ENCODE measurements around the gene APOBEC3H. TPM values are rescaled to one million over a fixed set of nuclear protein-coding genes. Genes with fewer than 3 reads are reported as not detected.

APOBEC3H gene
- total and polyA plus RNA-seq, 9 of the 15 experiments (the other 6 are each of a cell fraction or from before 2014, with no cell fraction given): 0.10 to 0.21 TPM; not detected in 7

DNA sequence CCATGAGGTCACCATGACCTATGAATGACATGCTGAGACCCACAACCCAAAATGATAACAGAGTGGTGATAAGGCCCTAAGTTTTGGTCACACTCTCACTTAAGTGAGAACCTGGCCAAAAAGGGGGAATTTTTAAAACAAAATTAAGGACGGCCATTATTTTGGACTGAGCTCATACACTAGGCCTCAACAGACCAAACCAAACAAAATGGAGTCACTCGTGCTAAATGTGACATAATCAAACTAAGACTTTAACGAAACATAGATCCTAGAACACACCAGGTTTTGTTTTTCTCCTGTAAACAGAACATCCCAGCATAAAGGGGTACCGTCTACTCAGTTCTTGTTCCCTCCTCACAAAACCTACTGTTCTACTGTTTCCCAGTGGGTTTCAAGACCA, 11.4 kb downstream of the APOBEC3H start (continued):
- peak; percentile 85; the same call in 1 of the 2 replicates for TF ChIP-seq ZNF76 (CRISPR knock-in tag; IDR thresholded peaks at IDR 0.05; ENCODE audit: borderline replicate concordance)
- TF ChIP-seq CHD2 (IDR thresholded peaks at IDR 0.05; ENCODE audit: low read depth, low read length): no peak
- peak; percentile 80; the same call in 1 of the 2 replicates for TF ChIP-seq HIVEP1 (CRISPR knock-in tag; IDR thresholded peaks at IDR 0.05)
- TF ChIP-seq DDX20 (tag; IDR thresholded peaks at IDR 0.05; ENCODE audit: low read depth): peak; percentile 94
- peak; percentile 84; the same call in 1 of the 2 replicates for TF ChIP-seq ZNF589 (CRISPR knock-in tag; IDR thresholded peaks at IDR 0.05; ENCODE audit: low read depth)
- TF ChIP-seq, protein P1, sequence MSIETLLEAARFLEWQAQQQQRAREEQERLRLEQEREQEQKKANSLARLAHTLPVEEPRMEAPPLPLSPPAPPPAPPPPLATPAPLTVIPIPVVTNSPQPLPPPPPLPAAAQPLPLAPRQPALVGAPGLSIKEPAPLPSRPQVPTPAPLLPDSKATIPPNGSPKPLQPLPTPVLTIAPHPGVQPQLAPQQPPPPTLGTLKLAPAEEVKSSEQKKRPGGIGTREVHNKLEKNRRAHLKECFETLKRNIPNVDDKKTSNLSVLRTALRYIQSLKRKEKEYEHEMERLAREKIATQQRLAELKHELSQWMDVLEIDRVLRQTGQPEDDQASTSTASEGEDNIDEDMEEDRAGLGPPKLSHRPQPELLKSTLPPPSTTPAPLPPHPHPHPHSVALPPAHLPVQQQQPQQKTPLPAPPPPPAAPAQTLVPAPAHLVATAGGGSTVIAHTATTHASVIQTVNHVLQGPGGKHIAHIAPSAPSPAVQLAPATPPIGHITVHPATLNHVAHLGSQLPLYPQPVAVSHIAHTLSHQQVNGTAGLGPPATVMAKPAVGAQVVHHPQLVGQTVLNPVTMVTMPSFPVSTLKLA (conservative IDR thresholded peaks at IDR 0.05): no peak
- no peak for TF ChIP-seq NR2C2 (CRISPR knock-in tag; IDR thresholded peaks at IDR 0.05)
- TF ChIP-seq NR2C2 (tag; IDR thresholded peaks at IDR 0.05): peak; percentile 50; the same call in 1 of the 2 replicates
- peak; percentile 70 for TF ChIP-seq ZNF766 (CRISPR knock-in tag; conservative IDR thresholded peaks at IDR 0.05)
- TF ChIP-seq RBM15 (IDR thresholded peaks at IDR 0.05; ENCODE audit: insufficient read depth, low read length): no peak
- TF ChIP-seq TEAD1 (CRISPR knock-in tag; IDR thresholded peaks at IDR 0.05): peak in 1 of 2 experiments; percentile 95; a peak in 2 of 4 replicates
- TF ChIP-seq SNRNP70 (optimal IDR thresholded peaks at IDR 0.05; ENCODE audit: low read depth, low read length): no peak
- peak; percentile 79 for TF ChIP-seq SMAD4 (CRISPR knock-in tag; conservative IDR thresholded peaks at IDR 0.05)
- TF ChIP-seq, protein P2, sequence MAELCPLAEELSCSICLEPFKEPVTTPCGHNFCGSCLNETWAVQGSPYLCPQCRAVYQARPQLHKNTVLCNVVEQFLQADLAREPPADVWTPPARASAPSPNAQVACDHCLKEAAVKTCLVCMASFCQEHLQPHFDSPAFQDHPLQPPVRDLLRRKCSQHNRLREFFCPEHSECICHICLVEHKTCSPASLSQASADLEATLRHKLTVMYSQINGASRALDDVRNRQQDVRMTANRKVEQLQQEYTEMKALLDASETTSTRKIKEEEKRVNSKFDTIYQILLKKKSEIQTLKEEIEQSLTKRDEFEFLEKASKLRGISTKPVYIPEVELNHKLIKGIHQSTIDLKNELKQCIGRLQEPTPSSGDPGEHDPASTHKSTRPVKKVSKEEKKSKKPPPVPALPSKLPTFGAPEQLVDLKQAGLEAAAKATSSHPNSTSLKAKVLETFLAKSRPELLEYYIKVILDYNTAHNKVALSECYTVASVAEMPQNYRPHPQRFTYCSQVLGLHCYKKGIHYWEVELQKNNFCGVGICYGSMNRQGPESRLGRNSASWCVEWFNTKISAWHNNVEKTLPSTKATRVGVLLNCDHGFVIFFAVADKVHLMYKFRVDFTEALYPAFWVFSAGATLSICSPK (IDR thresholded peaks at IDR 0.05; ENCODE audit: borderline replicate concordance): no peak
- no peak for TF ChIP-seq IRF2 (CRISPR knock-in tag; IDR thresholded peaks at IDR 0.05)
- TF ChIP-seq, protein P3, sequence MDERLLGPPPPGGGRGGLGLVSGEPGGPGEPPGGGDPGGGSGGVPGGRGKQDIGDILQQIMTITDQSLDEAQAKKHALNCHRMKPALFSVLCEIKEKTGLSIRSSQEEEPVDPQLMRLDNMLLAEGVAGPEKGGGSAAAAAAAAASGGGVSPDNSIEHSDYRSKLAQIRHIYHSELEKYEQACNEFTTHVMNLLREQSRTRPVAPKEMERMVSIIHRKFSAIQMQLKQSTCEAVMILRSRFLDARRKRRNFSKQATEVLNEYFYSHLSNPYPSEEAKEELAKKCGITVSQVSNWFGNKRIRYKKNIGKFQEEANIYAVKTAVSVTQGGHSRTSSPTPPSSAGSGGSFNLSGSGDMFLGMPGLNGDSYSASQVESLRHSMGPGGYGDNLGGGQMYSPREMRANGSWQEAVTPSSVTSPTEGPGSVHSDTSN (CRISPR knock-in tag; IDR thresholded peaks at IDR 0.05; ENCODE audit: low read depth): no peak
- TF ChIP-seq, protein P3 (tag; conservative IDR thresholded peaks at IDR 0.05; ENCODE audit: low read depth): peak; percentile 38; the same call in 1 of the 2 replicates
- peak; percentile 13; the same call in 1 of the 2 replicates for TF ChIP-seq JUND (IDR thresholded peaks at IDR 0.05; ENCODE audit: borderline replicate concordance, low read depth, low read length)
- TF ChIP-seq JUND (tag; IDR thresholded peaks at IDR 0.05; ENCODE audit: borderline replicate concordance, low read depth, low read length): no peak; the same call in 2 of the 3 replicates
- TF ChIP-seq BCL6 (CRISPR knock-in tag; IDR thresholded peaks at IDR 0.05): peak; percentile 80; the same call in 1 of the 2 replicates
- TF ChIP-seq ZKSCAN1 (IDR thresholded peaks at IDR 0.05; ENCODE audit: low read depth, low read length): no peak
- no peak for TF ChIP-seq SREBF2 (CRISPR knock-in tag; IDR thresholded peaks at IDR 0.05)

Measured in K562 (cell line).